ENCODE data around the gene CTPS1.
A peak's percentile ranks its signal among the peaks of the same experiment; 100 is the strongest.

Gene CTPS1, protein sequence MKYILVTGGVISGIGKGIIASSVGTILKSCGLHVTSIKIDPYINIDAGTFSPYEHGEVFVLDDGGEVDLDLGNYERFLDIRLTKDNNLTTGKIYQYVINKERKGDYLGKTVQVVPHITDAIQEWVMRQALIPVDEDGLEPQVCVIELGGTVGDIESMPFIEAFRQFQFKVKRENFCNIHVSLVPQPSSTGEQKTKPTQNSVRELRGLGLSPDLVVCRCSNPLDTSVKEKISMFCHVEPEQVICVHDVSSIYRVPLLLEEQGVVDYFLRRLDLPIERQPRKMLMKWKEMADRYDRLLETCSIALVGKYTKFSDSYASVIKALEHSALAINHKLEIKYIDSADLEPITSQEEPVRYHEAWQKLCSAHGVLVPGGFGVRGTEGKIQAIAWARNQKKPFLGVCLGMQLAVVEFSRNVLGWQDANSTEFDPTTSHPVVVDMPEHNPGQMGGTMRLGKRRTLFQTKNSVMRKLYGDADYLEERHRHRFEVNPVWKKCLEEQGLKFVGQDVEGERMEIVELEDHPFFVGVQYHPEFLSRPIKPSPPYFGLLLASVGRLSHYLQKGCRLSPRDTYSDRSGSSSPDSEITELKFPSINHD

DNA sequence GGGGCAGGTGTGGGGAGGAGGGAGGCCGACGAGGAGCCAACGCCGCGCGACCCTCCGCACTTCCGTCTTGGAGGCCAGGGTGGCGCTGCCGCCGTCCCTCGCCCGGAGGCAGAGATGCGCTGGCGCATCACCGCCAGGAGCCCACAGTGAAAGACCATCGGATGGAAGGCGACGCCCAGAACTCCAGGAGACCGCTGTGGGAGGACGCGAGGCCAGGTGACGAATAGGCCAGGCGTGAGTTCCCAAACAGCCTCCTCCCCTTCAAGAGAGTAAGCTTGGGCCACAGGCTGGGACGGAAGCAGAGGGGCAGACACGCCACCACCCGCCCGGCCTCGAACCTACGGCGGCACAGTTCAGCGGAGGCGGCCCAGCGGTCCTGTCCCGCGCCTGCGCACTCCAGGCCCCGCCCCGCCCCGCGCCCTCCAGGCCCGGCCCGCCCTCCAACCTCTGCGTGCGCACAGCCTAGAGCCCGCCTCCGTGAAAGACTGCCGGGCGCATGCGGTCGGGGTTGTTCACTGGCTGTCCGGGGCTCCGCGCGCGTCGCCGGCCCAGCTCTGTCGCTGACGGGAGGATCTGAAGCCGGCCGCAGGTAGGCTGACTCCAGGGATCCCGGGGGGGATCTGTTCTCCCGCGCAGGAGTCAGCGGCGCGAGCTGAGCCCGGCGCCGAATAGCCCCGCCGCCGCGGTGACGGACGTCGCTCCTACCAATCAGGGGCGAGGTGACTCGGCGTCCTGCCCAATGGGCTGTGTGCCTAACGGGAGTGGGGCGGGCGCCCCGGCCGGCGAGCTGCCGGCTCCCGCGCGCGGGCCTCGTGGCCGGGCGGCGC is at the start of gene CTPS1:
TSS of gene CTPS1 (plus strand) at position 456 of the 827 bp plus-strand sequence. CDS start 3,595 bp downstream, outside the sequence.
- ATAC-seq, result peak; percentile 95
- H3K27me3 Mint-ChIP-seq, result no peaks in the 10 kb centered on the region
- H3K4me3 Mint-ChIP-seq, result peak within 1 kb of the TSS; percentile 90
- H3K4me1 Mint-ChIP-seq, result peaks cover 27% of the 10 kb centered on the region
- no peaks in the 10 kb centered on the region for H3K9me3 Mint-ChIP-seq
- peak within 1 kb of the TSS; percentile 82 for H3K27ac Mint-ChIP-seq
- peaks cover 6% of the 10 kb centered on the region for H3K36me3 Mint-ChIP-seq

DNA sequence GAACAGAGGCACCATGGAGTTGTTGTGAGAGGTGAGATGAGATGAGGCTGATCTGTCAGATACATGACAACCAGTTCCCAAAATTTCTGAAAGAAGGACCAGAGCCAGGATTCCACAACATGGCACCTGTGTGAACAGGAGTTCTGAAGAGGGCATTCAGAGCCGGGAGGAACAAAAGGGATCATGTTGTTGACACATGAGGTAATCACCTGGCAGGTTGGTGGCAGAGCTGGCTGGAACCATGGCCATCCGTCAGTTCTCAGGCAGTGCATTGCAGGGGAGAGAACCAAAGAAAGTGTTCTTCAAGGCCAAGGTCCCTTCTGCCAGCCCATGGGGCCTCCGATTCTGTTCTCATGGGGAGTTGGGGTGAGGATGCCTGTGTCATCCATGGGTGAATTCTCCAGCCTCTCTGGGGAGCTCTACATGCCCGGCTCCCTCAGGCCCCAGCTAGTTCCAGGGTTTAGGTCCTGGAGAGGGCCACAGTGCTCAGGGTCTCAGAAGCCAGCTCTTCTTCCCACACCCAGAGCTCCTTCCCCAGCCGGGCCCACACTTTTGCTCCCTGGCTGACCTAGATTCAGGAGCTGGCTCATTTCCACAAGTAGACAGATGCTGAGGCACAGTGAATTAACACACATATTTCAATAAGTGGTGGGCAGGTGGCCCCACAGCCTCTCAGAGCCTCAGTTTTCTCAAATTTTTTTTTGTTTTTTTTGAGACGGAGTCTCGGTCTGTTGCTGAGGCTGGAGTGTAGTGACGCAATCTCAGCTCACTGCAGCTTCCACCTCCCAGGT is 49.1 kb upstream of the CTPS1 start:
- Mint-ChIP-seq H3K9me3 (no peaks in the 10 kb centered on the region), H3K36me3 (no peaks in the 10 kb centered on the region), H3K4me3 (no peak overlapping the region), H3K4me1 (no peaks in the 10 kb centered on the region), H3K27me3 (peaks cover 27% of the 10 kb centered on the region), H3K27ac (no peak overlapping the region)
- ATAC-seq, result no peak

DNA sequence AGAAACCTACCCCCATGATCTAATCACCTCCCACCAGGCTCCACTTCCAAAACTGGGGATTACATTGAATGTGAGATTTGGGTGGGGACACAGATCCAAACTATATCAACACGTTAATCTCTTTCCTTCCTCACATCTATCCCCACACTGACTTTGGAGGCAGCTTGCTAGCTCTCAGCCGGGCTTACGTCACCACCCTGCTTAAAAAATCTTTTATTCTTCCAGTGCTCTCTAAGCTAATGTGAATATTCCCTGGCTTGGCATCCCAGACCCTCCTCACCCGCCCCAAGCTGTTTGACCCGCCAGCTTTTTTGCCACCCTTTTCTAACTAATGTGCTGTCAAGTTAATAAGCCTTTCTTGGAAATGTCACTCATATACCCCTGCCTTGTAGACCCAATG is 47.9 kb upstream of the CTPS1 start:
- Mint-ChIP-seq H3K36me3 (no peaks in the 10 kb centered on the region), H3K27ac (no peak overlapping the region), H3K4me3 (no peak overlapping the region), H3K9me3 (no peaks in the 10 kb centered on the region), H3K27me3 (peaks cover 27% of the 10 kb centered on the region), H3K4me1 (no peaks in the 10 kb centered on the region)
- no peak for ATAC-seq

DNA sequence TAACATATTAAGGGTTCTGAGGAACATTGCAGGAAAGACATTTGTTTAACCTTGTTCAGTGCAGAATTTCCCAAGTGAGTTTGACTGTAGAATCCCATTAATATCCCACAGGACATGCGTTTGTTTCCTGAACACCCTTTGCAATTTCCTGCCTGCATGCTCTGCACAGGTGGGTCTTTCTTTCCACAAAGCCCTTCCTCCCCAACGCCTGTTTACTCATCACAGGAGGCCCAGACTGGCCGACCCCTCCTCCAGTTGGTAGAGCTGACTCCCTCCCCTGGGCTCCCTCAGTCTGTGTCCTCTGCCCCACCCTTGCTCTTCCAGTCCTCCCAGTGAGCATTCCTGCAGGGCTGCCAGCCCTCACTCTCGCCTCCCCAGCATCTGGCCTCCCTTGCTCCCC is 47.5 kb upstream of the CTPS1 start:
- Mint-ChIP-seq H3K4me3 (no peak overlapping the region), H3K9me3 (no peaks in the 10 kb centered on the region), H3K27me3 (peaks cover 27% of the 10 kb centered on the region), H3K4me1 (no peaks in the 10 kb centered on the region), H3K27ac (no peak overlapping the region), H3K36me3 (no peaks in the 10 kb centered on the region)
- ATAC-seq, result no peak

DNA sequence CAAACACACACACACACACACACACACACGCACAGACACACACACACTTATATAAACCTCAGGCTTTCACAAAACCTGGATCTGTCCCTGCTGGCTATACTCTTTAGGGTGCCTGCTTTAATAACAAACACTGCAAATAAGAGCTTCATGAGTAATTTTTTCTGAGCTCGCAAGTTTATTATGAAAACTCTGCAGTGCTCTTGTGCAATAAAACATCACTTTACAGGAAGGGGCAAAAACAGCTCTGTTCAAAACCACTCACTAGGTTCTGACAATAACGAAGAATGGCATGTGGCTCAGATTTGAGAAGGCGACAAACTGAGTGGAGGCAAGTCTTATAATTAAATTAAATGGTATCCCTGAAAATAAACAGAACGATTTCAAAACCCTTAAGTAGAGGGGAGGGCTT is 42.6 kb upstream of the CTPS1 start:
- Mint-ChIP-seq H3K27ac (no peak overlapping the region), H3K36me3 (no peaks in the 10 kb centered on the region), H3K4me3 (no peak overlapping the region), H3K27me3 (peaks cover 7% of the 10 kb centered on the region), H3K4me1 (no peaks in the 10 kb centered on the region), H3K9me3 (no peaks in the 10 kb centered on the region)
- ATAC-seq, result no peak

DNA sequence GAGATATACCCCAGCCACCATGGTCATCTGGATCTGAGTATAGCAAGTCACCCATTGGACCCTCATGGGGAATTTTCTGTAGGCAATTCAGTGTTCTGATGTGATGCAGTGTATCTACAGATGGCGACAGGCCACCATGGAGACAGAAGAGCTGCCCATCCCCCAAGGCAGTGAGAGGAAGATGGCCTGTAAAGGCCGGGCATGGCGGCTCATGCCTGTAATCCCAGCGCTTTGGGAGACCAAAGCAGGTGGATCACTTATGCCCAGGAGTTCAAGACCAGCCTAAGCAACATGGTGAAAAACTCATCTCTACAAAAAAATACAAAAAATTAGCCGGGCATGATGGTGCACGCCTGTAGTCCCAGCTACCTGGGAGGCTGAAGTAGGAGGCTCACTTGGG is 41.1 kb upstream of the CTPS1 start:
- H3K27me3 Mint-ChIP-seq, result peaks cover 9% of the 10 kb centered on the region
- H3K4me1 Mint-ChIP-seq, result no peaks in the 10 kb centered on the region
- no peak overlapping the region for H3K27ac Mint-ChIP-seq
- H3K36me3 Mint-ChIP-seq, result no peaks in the 10 kb centered on the region
- H3K9me3 Mint-ChIP-seq, result no peaks in the 10 kb centered on the region
- no peak for ATAC-seq
- H3K4me3 Mint-ChIP-seq, result no peak overlapping the region

DNA sequence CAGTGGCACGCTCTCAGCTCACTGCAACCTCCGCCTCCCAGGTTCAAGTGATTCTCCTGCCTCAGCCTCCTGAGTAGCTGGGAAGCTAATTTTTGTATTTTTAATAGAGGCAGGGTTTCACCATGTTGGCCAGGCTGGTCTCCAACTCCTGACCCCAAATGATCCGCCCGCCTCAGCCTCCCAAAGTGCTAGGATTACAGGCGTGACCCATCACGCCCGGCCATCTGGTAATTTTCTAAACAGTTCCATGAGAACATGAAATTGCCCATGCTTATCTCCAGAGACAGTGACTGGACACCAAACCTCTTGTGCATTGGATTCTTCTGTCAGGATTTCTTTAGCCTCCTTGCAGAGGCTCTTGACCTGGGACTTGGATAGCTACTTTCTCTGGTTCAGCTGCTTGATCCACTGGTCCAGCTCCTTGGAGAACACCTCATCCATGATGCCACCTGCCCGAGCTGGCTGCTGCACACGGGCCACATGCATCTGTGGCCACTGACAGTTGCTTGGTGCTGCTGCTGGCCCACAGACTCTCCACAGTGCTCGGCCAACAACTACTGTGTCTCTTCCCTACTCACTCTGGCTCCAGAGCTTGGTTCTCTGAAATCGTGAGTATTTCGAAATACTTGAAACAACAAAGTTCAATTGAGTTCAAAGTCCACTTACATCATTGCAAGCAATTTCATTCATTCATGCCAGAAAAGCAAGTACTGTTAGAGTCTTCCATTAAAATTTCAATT is 40.0 kb upstream of the CTPS1 start:
- Mint-ChIP-seq H3K4me3 (no peak overlapping the region), H3K36me3 (no peaks in the 10 kb centered on the region), H3K9me3 (no peaks in the 10 kb centered on the region), H3K4me1 (no peaks in the 10 kb centered on the region), H3K27ac (no peak overlapping the region), H3K27me3 (peaks cover 20% of the 10 kb centered on the region)
- ATAC-seq, result no peak

DNA sequence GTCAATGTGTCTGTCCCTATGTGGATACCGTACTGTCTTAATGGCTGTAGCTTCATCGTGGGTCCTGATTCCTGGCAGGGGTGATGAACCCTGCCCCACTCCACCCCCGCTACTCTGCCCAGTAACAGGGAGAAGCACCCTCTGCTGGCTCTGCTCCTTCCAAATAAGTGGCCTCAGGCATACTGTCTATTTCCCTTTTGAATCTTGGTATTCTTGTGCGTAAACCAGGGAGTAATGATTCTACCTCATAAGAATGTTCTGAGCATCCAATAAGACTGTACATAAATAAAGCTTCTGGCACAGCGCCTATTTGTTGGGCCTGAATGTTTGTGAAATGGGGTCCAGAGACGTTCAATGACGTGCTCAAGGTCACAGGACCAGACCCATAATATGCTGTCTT is 35.2 kb upstream of the CTPS1 start:
- Mint-ChIP-seq H3K9me3 (peaks cover 5% of the 10 kb centered on the region), H3K27me3 (peaks cover 42% of the 10 kb centered on the region), H3K4me1 (peaks cover 9% of the 10 kb centered on the region), H3K27ac (no peak overlapping the region), H3K36me3 (no peaks in the 10 kb centered on the region), H3K4me3 (no peak overlapping the region)
- no peak for ATAC-seq

DNA sequence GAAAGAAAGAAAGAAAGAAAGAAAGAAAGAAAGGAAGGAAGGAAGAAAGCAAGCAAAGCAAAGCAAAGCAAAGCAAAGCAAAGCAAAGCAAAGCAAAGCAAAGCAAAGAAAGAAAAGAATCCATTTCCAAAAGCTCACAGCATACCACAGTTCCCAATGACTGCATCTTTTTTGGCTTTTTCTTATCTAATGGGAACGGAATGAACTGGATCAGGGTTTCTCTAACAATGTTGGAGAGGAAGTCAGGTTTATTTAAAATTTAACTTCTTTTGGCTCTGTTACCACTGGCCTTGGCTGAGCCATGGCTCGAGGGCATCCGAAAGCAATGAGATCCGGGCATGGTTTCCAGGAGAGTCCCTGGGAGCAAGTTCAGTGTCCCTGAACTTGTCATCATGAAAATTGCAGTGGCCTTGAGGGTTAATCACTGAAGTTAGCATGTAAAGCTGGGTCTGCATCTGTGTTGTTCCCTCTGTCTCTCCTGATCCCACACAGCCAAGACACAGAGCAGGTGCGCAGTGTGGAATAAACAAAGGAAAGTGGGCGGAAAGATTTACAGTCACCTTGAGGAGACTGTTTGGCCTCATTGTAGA is 34.6 kb upstream of the CTPS1 start:
- H3K27ac Mint-ChIP-seq, result no peak overlapping the region
- H3K4me1 Mint-ChIP-seq, result peaks cover 10% of the 10 kb centered on the region
- peaks cover 48% of the 10 kb centered on the region for H3K27me3 Mint-ChIP-seq
- no peak overlapping the region for H3K4me3 Mint-ChIP-seq
- ATAC-seq, result no peak
- peaks cover 5% of the 10 kb centered on the region for H3K9me3 Mint-ChIP-seq
- H3K36me3 Mint-ChIP-seq, result no peaks in the 10 kb centered on the region

DNA sequence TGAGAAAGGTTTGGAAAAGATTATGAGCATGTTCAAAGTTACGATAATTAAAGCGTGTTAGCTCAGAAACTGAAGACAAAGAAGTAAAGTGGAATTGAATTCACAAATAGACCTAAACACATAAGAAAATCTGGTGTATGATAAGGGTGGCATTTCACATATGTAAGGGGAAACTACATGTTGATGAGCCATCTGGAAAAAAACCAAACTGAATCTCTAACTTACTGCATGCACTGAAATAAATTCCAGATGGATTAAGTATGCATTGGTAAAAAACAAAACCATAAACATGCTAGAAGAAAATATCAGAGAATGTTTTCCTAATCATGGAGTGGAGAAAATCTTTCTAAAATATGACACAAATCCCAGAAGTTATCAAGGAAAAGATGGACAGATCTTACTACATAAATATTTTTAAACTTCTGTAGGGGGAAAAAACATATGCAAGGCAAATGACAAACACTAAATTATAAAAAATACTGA is 34.0 kb upstream of the CTPS1 start:
- no peaks in the 10 kb centered on the region for H3K36me3 Mint-ChIP-seq
- peaks cover 10% of the 10 kb centered on the region for H3K4me1 Mint-ChIP-seq
- H3K9me3 Mint-ChIP-seq, result peaks cover 5% of the 10 kb centered on the region

DNA sequence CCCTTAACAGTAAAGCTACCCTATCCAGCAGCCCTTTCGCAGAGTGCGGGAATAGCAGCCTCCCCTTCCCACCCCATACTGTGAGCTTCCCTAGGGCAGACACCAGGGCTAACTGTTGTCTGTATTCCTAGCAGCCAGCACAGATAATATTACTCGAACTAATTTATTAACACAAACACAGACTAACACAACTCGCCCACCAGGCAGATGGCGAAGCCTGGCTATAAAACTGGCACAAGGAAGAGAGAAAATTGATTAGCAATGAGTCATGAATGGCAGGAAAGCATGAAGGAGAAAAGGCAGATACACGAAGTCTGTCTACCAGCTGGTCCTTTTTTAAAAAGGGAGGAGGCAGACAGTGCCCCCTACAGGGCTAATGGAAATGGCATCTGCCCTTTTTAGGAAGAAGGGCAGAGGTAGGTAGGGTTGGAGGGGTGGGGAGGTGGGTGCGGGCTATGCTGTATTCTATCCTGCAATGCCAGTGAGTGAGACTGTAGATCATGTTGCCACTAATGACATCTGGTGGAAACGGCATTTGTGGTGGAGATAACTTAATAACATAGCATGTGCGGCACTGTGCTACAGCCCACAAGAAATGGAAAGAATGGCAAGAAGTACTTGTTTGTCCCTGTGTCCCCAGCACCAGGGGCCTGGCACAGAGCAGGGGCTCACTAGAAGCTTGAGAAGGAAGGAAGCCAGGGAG is 30.6 kb upstream of the CTPS1 start:
- peaks cover 20% of the 10 kb centered on the region for H3K4me1 Mint-ChIP-seq
- H3K27me3 Mint-ChIP-seq, result peaks cover 57% of the 10 kb centered on the region
- no peak overlapping the region for H3K27ac Mint-ChIP-seq
- no peaks in the 10 kb centered on the region for H3K36me3 Mint-ChIP-seq
- peaks cover 5% of the 10 kb centered on the region for H3K9me3 Mint-ChIP-seq
- no peak overlapping the region for H3K4me3 Mint-ChIP-seq
- ATAC-seq, result no peak

More for the DNA sequence above, 34.0 kb upstream of the CTPS1 start:
- peaks cover 48% of the 10 kb centered on the region for H3K27me3 Mint-ChIP-seq
- no peak overlapping the region for H3K27ac Mint-ChIP-seq
- no peak overlapping the region for H3K4me3 Mint-ChIP-seq
- no peak for ATAC-seq

DNA sequence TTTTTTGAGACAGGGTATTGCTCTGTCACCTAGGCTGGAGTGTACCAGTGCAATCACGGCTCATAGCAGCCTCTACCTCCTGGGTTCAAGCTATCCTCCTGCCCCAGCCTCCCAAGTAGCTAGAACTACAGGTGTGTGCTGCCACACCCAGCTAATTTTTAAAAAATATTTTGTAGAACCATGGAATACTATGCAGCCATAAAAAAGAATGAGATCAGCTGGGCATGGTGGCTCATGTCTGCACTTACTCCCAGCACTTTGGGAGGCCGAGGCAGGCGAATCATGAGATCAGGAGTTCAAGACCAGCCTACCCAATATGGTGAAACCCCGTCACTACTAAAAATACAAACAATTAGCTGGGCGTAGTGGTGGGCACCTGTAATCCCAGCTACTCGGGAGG is 29.9 kb upstream of the CTPS1 start:
- H3K36me3 Mint-ChIP-seq, result no peaks in the 10 kb centered on the region
- ATAC-seq, result no peak
- peaks cover 5% of the 10 kb centered on the region for H3K9me3 Mint-ChIP-seq
- H3K27ac Mint-ChIP-seq, result no peak overlapping the region
- H3K4me1 Mint-ChIP-seq, result peaks cover 24% of the 10 kb centered on the region
- H3K27me3 Mint-ChIP-seq, result peaks cover 57% of the 10 kb centered on the region
- H3K4me3 Mint-ChIP-seq, result no peak overlapping the region

DNA sequence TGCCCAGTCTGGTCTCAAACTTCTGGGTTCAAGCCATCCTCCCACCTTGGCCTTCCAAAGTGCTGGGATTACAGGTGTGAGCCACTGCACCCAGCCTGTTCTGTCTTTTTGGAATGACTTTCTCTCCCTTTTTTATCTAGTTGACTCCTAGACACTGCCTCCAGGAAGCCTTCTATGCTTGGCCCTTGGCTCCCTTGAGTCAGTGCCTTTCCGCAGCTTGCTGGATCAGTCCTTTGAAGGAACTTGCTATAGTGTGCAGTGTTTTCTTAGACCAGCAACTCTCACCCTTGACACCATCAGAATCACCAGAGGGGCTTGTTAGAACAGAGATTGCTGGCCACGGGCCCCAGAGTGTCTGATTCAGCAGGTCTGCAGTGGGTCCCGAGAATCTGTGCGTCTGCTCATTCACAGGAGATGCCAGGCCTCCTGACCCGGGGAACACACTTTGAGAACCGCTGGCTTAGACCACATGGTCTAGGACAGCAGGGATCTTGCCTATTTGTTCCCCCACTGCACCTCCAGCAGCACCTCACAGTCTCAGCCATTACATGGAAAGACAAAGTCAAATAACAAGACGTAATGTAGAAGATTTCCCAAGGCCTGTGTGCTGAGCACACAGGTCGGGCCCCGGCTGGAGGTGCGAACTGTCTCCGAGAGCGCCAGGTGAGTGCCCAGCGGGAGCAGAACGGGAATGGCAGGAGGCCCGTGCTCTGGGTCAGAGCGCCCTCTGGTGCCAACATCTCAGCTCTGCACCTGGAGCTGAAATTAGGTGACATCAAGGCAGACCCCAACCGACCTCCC is 27.4 kb upstream of the CTPS1 start:
- Mint-ChIP-seq H3K27me3 (peaks cover 62% of the 10 kb centered on the region), H3K4me3 (no peak overlapping the region), H3K9me3 (no peaks in the 10 kb centered on the region), H3K36me3 (no peaks in the 10 kb centered on the region), H3K27ac (no peak overlapping the region), H3K4me1 (peaks cover 27% of the 10 kb centered on the region)
- peak; percentile 41 for ATAC-seq
